NK-92 treated with Interleukin-12 subunit alpha and Interleukin-12 subunit beta, amount 100 ng/mL, for 24 hours (cell line): ENCODE measurements around the gene SKOR2.
"Not testable (repeated sequence)": the region's sequence is repeated elsewhere in the genome, so short reads cannot be mapped to it uniquely, and the experiment has no call there.

Experiments
- DNase-seq: peaks from one replicate; lab custom pipeline; 2025; lab: John Stamatoyannopoulos, UW

Gene SKOR2

GRCh38 chr18:47254341-47254939 lies 3.0 kb upstream of the SKOR2 start:
- no peak for DNase-seq

DNA sequence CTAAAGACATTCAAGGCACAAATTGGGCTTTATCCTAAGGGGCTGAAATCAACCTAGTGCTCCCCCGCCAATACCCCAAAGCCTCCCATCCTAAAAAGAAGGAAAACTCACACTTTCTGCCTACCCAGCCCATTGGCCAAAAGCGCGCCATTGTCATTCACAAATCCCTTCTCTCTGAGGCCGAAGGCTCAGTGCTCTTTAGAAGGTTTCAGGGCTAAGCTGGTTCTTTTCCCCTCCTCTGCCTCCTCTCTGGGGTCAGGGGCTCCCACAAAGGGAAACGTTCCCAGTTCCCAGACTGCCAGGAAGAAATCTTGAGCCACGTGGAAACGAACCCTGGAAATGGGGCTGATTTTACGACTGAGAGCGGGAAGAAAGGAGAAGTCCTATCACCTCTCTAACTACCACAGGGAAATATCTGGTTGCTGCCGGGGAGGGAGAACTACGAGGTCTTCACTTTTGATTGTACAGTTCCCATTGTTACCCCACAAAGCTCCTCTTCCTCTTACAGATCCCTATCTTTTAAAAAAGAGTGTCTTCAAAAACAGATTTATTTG lies 1.7 kb upstream of the SKOR2 start:
- DNase-seq, result no peak

- no peak for DNase-seq
These were observed 941 bp downstream of the SKOR2 start for GRCh38 chr18:47250391-47251046.

GRCh38 chr18:47249314-47249981 lies 2.0 kb downstream of the SKOR2 start:
- no peak for DNase-seq

- DNase-seq, result no peak
These were observed 2.7 kb downstream of the SKOR2 start for GRCh38 chr18:47248604-47249313.

- DNase-seq, result no peak
These were observed 3.3 kb downstream of the SKOR2 start for GRCh38 chr18:47248115-47248603.

DNA sequence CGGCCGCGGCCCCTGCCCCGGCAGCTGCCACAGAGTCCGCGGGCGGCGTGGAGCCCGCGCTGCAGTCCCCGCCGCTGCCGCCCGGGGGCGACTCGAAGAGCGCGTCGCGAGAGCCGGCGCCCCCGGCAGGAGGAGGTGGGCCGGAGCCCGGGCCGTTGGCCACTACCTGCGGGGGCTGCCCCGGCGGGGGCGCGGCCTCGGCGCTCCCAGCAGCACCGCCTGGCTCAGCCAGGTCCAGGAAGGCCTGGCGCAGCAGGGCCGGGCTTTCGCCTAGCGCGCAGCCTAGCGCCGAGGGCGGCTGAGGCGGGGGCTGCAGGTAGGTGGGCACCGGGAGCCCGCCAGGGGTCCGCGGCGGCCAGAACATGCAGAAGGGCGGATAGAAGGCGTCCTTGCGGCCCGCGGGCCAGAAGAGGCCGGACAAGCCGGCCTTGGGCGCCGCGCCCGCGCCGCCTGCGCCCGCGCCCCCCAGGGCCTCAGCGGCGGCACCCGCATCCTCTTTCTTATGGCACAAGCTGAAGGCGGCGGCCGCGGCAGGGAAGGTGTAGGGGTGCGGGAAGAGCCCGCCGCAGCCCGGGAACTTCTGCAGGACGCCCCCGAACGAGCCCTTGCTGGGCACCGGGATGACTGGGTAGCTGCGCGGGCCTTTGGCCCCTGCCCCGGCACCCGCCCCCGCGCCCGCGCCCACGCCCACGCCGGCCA lies 3.9 kb downstream of the SKOR2 start:
- DNase-seq, result no peak

- DNase-seq, result no peak
These were observed 4.4 kb downstream of the SKOR2 start for GRCh38 chr18:47247036-47247415.

DNA sequence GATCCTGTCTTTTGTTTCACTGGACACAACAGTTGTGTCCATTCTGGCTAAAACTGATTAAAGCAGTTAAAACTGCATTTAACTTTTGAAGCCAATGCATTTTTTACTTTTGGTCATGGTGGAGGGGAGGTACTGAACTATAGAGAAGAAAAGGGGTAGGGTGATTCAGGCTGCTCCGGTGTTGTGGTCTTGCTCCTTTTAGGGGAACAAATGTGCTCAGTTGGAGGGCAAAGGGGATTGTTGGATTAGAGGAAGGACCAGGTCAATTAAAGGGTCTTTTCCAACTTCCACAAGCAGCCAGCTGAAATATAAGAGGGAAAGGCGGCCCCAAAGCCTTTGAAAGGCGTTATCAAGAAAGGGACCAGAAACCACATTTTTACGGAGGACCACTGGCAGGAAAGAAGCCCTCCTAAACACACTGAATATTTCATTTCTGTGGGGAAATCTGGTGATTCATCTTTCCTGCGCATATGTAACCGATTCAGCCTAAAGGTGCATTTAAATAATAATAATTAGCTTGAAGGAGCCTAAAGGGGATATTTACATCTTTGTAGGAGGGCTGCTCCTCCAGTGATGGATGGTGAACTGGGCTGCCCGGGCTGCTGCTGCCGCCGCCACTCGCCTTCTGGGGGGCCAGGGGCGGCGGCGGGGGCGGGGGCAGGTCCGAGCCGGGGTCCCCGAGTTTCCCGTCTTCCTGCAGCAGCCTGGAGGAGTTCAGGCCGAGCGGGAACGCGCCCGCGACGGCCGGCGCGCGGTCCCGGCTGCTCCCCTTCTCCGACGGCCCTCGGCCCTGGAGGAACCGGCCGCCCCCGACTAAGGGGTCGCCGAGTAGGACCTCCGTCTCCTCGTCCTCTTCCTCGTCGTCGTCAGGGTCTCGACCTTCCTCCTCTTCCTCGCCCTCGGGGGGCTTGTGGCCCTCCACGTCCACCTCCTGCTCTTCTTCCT lies 5.2 kb downstream of the SKOR2 start:
- DNase-seq, result no peak

GRCh38 chr18:47244086-47244485 lies 7.4 kb downstream of the SKOR2 start:
- DNase-seq, result no peak

GRCh38 chr18:47235096-47235495 lies 16.4 kb downstream of the SKOR2 start:
- no peak for DNase-seq

- no peak for DNase-seq
These were observed 24.8 kb downstream of the SKOR2 start for GRCh38 chr18:47226660-47227059.

DNA sequence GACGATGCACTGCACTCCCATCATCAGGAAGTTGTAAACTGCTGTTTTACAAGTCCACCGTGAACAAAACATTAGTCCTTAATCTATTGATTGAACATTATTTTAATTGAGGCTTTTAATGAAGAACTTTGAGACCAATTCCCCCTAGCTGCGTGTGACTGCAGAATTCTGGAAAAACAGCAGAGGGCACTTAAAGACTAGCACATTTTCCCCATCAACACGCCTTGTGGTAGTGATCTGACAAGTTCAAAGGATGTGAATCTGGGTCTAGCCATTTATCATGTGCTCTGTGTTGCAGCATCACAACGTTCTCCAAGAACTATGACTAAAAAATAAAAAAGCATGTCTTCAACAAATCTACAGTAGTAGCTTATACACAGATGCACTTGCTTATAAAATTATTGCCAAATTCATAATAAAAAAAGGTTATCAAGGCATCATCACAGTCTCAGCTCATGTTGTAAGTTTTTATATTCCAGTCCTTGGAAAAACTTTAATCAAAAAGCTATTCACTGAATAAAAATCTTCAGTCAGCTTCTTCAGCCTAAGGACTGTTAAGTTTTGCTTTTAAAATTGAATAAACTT lies 35.8 kb downstream of the SKOR2 start:
- no peak for DNase-seq

DNA sequence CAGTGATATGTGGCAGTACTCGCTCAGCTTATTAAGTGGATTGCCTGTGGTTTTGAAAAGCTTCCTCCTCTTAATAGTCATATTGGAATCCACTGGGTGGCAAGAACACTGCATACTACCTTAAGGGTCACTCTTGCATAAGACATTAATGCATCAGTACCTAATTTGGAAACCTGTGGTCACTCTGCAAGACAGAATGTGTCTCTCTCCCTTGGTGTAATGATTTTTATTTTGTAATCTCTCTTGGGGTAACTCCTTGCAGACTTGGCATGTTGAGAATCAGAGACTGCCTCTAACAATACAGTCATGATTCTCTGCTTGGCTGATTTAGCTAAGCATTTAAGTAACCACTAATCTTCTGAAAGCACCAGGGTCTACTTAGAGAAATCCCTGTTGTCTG lies 42.3 kb downstream of the SKOR2 start:
- DNase-seq, result no peak

- no peak for DNase-seq
These were observed 44.4 kb downstream of the SKOR2 start for GRCh38 chr18:47206945-47207637.

- no peak for DNase-seq
These were observed 46.4 kb downstream of the SKOR2 start for GRCh38 chr18:47204908-47205522.

GRCh38 chr18:47203626-47204464 lies 47.6 kb downstream of the SKOR2 start:
- DNase-seq, result no peak

DNA sequence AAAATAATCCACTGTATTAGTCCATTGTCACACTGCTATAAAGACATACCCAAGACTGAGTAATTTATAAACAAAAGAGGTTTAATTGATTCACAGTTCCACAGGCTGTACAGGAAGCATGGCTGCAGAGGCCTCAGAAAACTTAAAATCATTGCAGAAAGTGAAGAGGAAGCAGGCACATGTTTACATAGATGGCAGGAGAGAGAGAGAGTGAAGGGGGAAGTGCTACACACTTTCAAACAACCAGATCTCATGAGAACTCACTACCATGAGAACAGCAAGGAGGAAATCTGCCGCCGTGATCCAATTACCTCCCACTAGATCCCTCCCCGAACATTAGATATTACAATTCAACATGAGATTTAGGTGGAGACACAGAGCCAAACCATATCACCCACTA lies 55.5 kb downstream of the SKOR2 start:
- not testable (repeated sequence) for DNase-seq
